GM10847 (cell line): ENCODE data around the gene FERMT1.

Experiments
- POLR2A ChIP-seq: IDR thresholded peaks from 2 replicates; pipeline ENCODE4 v1.6.1; 2011; ENCODE audit not compliant: insufficient read length; ENCODE audit errors: extremely low read depth

The FERMT1 gene

GRCh38 chr20:6127825-6128224 is 5.0 kb upstream of the FERMT1 start:
- no peak for TF ChIP-seq POLR2A

- no peak for TF ChIP-seq POLR2A
These were observed 4.0 kb upstream of the FERMT1 start for GRCh38 chr20:6126846-6127245.

DNA sequence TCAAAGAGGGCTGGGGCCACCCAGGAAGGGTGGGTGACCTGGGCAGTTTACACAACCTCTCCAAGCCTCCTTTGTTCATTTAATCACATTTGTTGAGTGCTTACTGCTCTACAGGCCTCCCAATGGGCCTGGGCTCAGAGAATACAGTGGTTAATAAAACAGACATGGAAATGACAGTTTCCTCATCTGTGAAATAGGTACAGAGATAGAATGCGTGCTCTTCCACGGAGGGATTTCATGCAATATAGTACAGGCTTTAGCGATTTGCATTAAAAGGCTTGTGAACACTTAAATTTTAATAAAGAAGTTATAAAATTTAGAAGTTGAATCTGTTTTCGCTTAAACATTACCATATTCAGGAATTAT is 802 bp upstream of the FERMT1 start:
- no peak for TF ChIP-seq POLR2A

GRCh38 chr20:6122111-6122872 is 538 bp downstream of the FERMT1 start:
- TF ChIP-seq POLR2A = no peak

- no peak for TF ChIP-seq POLR2A
These were observed 1.3 kb downstream of the FERMT1 start for GRCh38 chr20:6121504-6121903.

DNA sequence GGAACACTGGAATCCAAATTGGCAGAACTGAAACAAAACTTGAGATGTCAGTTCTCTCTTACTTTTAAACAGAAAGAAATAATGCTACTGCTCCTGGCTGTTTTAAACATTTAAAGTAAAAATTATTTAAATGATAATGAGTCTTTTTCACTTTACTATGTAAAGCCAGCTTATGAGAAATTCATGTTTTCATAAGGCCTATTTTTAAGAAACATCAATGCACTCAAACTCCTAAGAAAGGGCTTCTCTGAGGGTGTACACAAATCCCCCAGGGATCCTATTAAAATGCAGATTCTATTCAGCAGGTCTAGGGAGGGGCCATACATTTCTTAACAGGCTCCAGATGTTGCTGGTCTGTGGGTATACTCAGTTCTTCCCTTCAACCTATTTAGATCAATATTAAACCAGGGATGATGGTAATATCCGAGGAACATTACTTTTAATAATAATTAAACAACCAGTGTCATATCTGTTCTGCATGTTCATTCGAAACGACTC is 2.3 kb downstream of the FERMT1 start:
- no peak for TF ChIP-seq POLR2A

GRCh38 chr20:6116758-6117157 is 6.1 kb downstream of the FERMT1 start:
- no peak for TF ChIP-seq POLR2A

DNA sequence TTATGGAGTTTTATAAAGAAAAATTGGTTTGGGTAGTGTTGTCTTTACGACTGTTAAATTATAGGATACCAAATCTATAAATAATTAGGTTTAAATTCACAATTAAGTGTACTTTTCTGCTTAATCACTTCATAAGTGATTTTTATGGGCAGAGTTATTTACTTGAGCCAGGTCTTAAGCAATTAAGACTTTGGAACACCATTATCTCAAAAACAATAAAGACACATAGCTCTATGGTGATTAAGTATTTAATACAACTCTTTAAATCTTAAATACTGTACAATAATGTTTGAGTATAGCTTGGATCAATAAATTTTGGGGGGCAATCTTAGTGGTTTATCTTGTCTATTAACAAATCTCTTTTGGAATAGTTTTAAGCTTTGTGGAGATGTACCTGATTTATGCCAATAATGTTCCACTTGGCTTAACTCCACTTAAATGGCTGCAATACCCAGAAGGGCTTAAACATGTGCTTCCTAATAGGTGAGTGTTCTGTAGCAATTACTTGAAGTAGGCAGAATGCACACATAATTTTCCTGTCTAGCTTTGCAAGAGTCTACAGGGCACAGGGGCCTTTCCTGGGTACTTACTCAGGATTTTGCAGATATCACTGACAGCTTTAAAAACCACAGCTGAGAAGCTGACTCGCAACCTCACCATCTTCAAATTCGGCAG is 7.5 kb downstream of the FERMT1 start:
- no peak for TF ChIP-seq POLR2A

GRCh38 chr20:6114696-6115095 is 8.1 kb downstream of the FERMT1 start:
- no peak for TF ChIP-seq POLR2A

DNA sequence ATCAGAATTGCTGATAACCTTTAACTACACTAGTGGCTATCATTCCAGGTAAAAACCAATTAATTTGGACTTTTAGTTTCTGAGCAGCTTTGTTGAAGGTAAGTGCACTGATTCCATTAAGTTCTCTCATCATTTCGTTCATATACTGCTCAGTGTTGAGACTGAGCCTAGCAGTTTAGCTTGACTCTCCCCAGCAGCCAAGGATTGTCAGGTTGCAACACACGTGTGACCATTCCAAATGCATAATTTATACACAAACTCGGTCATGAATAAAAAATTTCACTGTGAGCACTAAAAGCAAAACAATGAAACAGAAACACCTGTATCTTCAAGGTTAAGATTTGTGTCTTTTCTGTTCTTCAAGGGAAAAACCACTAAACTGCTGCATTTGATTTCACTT is 8.9 kb downstream of the FERMT1 start:
- no peak for TF ChIP-seq POLR2A

DNA sequence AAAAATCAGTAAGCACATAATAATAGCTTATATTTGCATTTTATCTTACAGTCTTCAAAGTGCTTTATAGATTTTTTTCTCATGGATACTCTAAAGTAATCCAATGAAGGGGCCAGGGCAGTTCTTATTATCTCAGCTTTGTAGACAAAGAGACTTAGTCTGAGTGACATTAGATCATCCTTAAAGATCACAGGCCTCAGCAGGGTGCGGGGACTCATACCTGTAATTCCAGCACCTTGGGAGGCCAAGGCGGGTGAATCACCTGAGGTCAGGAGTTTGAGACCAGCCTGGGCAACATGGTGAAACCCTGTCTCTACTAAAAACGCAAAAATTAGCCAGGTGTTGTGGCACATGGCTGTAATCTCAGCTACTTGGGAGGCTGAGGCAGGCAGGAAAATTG is 14.5 kb downstream of the FERMT1 start:
- TF ChIP-seq POLR2A = no peak

DNA sequence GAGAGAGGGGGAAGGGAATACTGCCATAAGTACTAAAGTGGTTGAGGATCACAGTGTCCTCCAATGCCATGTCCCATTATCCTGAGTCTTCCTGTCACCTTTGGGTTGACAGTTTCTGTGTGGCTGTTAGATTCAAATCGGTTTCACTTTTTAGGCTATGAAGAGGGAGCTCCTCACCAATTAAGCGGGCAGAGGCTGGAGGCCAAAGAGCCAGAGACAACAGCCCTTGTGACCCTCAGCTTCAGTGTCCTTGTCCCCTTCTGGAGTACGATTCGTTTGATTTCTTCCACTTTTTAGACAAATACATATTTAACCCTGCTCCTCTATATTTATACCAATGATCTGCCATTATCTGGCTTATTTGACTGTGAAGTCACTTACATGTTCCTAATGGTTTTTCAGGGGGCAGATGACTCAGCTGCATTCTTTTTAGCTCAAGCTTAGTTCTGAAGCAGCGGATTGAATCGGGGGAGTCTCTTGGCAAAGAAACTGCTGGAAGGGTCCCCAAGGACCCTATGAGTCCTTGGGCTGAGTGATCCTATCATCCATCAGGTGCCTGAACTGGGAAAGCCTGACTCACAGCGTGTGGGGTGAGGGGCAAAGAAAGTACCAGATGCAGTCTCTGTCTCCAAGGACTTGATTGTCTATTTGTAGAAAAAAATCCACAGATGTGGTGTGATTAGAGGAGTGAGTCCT is 18.2 kb downstream of the FERMT1 start:
- TF ChIP-seq POLR2A = no peak

DNA sequence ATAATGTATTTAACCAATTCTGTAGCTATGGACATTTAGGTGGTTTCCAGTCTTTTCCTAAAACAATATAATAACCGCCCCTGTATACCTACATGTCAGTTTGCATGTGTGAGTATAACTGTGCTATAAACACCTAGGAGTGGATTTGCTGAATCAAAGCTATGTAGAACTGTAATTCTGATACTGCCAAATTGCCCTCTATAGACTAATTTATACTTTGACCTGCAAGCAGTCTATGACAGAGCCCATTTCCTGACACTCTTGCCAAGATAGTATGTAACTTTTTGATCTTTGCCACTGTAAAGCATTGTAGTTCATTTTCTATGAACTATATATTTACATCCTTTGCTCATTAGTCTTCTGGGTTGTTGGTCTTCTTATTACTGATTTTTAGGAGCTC is 19.5 kb downstream of the FERMT1 start:
- TF ChIP-seq POLR2A = no peak

GRCh38 chr20:6101346-6101745 is 21.5 kb downstream of the FERMT1 start:
- TF ChIP-seq POLR2A = no peak

- no peak for TF ChIP-seq POLR2A
These were observed 22.6 kb downstream of the FERMT1 start for GRCh38 chr20:6100246-6100645.

- TF ChIP-seq POLR2A = no peak
These were observed 23.0 kb downstream of the FERMT1 start for GRCh38 chr20:6099819-6100218.
